Measurements from ENCODE around the gene RGL3.
"Not testable (repeated sequence)": the region's sequence is repeated elsewhere in the genome, so short reads cannot be mapped to it uniquely, and the experiment has no call there.

RGL3 gene

DNA sequence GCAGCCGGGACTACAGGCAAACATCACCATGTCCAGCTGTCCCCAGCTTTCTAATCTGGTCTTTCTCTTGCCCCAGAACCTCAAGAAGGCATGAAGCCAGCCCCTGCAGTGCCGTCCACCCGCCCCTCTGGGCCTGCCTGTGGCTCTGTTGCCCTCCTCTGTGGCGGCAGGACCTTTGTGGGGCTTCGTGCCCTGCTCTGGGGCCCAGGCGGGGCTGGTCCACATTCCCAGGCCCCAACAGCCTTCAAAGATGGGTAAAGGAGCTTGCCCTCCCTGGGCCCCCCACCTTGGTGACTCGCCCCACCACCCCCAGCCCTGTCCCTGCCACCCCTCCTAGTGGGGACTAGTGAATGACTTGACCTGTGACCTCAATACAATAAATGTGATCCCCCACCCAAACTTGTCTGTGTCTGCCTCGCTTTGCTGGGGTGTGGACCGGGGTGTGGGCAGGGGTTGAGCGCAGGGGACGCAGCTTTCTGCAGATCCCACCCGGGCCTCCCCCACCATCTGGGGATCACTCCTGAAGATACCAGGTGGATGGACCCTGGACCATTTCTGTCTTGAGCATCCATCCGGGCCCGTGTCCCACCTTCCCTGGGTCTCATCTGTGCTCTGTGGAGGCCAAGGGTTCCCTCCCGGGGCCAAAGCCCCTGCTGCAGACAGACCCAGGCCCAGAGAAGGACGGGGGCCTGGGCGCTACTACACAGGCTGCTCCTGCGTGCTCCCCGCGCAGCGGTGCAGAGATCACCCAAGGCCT is 31.6 kb upstream of the RGL3 start:
- DNase-seq (ENCODE audit: extremely low read depth in 1 of 2, low read depth in 1 of 2), result no peak

DNA sequence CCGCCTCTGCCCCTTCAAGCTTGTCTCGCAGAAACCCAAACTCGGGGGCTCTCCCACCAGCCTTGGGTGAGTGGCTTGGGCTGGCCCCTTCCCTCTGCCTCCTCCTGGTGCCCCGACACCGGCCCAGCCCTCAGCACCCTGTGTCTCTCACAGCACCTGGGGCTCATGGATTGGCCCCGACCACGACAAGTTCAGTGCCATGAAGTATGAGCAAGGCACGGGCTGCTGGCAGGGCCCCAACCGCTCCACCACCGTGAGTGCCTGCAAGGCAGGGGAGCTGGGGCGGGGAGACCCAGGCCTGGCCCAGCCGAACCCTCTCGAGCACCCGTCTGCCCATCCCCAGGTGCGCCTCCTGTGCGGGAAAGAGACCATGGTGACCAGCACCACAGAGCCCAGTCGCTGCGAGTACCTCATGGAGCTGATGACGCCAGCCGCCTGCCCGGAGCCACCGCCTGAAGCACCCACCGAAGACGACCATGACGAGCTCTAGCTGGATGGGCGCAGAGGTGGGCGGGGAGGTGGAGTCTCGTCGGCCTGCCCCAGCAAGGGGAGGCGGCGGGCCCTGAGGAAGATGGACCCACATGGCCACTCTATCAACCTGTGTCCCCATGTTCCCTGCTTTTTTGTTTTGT is 29.9 kb upstream of the RGL3 start:
- DNase-seq (ENCODE audit: extremely low read depth in 1 of 2, low read depth in 1 of 2), result no peak

DNA sequence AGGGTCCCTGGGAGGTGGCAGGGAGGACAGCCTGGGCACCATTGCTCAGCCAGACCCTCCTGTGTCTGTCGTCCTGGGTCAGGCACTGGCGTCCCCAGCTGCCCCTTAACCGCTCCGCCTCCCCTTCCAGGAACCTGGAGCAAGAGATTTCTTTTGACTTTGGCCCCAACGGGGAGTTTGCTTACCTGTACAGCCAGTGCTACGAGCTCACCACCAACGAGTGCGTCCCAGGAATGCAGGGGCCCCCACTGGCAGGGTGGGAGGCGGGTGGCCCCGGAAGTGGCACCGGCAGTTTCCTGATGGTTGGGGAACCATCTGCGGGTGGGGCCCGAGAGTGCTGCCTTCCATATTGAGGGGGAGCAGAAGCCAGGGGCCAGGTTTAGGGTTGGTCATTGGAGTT is 29.3 kb upstream of the RGL3 start:
- DNase-seq (ENCODE audit: extremely low read depth in 1 of 2, low read depth in 1 of 2), result no peak

DNA sequence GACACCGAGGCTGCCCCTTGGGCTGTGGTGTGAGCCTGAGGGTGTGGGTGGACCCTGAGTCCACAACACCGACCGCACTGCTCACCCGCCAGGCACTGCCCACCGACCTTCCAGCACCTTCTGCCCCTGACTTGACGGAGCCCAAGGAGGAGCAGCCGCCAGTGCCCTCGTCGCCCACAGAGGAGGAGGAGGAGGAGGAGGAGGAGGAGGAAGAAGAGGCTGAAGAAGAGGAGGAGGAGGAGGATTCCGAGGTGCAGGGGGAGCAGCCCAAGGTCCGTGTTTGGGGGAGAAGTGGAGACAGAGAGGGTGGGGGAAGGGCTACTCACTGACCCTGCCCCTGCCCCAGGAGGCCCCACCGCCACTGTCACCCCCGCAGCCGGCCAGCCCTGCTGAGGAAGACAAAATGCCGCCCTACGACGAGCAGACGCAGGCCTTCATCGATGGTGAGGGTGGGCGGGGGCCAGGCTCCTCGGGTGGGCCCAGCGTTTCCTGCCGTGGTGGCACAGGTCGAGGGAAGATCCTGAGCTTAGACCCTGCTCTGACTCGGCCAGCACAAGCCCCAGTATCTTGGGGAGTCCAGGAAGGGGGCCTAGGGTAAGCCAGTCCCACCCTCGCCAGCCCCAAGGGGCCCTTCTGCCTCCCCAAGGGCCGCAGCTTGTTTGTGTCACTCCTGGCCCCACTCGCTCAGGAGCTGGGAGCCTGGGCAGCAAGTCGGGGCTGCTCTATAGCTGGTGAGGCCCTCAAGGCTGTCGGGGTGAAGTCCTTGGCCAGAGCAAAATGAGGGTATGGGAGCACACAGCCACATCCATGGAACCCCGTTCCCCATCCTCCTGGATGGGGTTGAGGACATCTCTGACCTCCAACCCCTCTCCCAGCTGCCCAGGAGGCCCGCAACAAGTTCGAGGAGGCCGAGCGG is 28.5 kb upstream of the RGL3 start:
- no peak for DNase-seq (ENCODE audit: extremely low read depth in 1 of 2, low read depth in 1 of 2)

DNA sequence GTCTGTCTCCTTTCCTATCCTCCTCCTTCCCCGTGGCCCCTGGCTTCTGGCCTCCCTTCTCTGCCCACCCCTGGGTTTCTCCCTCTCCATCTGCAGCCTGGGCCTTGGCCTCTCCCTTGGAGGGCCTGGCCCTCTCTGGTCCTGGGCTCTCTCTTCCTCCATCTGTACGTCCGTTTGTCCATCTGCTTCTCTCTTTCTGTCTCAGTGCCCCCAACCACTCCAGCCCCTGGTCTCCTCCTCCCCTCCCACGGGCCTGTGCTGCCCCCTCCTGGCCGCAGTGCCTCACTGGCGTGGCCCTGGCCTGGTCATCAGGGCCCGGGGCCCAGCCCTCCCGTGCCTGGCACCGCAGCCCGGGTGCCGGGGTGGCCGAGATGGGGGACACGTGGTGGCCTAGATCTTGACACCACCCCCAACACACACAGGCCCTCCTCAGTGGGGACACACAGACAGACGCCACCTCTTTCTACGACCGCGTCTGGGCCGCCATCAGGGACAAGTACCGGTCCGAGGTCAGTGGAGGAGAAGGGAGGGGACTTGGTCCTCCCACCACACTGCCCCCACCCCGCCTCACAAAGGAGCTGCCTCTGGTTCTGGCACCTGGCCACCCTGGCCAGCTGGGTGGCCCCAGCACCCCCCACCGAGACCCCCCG is 27.7 kb upstream of the RGL3 start:
- DNase-seq (ENCODE audit: extremely low read depth in 1 of 2, low read depth in 1 of 2), result no peak

DNA sequence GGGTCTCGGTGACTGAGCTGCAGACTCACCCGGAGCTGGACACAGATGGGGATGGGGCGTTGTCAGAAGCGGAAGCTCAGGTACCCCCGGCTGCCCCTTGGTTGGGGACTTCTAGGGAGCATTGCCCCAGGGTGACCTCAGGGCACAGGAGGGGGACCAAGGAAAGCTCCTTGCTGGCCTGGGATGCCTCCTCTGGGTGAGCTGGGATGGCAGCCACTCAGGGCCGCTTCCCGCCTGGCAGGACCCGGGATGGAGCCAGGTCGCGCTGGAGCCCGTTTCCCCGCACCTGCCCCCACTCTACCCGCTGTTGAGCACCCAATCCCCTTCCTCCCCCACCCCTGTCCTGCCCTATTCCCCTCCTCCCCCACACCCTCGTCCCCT is 27.1 kb upstream of the RGL3 start:
- DNase-seq (ENCODE audit: extremely low read depth in 1 of 2, low read depth in 1 of 2), result no peak

DNA sequence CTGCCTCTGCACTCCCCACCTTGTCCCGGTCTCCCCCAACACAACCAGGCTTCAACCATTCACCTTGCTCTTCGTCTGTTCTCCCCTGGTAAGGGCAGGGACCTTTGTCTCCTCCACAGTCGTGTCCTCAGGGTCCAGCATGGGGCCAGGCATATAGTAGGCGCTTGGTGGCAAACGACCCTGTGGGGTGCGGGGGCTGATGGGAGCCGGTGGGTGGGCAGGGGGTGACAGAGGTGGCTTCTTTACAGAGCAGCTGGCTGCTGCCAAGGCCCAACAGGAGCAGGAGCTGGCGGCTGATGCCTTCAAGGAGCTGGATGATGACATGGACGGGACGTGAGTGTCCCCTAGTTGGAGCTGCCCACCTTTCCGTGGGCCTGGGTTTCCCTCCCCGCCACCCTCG is 26.0 kb upstream of the RGL3 start:
- DNase-seq (ENCODE audit: extremely low read depth in 1 of 2, low read depth in 1 of 2), result no peak

DNA sequence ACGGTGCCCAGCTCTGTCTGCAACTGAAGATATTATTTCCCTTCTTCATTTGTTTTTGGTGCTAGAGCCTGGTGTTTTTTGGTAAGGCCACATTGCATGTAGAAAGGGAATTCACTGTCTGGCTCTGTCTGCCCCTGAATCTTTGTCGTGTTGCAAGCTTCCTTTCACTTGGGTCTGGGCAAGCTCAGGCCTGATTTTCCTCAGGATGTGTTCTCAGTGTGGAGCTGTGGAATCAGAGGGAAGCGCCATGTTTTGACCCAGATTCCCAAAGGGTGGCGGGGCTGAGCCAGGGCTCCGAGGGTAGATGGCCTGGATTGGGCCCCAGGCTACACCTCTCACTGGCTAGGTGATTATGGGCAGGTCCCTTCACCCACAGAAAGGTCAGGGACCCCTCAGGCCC is 24.9 kb upstream of the RGL3 start:
- DNase-seq (ENCODE audit: extremely low read depth in 1 of 2, low read depth in 1 of 2), result no peak

DNA sequence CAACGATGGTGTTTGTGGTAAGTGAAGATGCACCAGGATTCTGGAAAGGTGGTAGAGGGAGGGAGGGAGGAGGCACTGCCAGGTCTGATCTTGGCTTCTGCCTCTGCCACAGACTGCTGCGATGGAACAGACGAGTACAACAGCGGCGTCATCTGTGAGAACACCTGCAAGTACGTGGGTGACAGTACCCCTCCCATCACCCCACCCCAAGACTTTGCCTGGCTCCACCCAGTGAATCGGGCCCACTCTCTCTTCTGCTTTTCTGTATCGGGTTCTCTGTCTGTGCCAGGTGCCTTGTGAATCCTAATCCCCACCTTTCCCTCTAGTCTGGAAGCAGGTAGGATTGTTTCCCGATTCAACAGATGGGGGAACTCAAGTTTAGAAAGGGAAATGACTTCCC is 18.8 kb upstream of the RGL3 start:
- DNase-seq (ENCODE audit: extremely low read depth in 1 of 2, low read depth in 1 of 2), result no peak

DNA sequence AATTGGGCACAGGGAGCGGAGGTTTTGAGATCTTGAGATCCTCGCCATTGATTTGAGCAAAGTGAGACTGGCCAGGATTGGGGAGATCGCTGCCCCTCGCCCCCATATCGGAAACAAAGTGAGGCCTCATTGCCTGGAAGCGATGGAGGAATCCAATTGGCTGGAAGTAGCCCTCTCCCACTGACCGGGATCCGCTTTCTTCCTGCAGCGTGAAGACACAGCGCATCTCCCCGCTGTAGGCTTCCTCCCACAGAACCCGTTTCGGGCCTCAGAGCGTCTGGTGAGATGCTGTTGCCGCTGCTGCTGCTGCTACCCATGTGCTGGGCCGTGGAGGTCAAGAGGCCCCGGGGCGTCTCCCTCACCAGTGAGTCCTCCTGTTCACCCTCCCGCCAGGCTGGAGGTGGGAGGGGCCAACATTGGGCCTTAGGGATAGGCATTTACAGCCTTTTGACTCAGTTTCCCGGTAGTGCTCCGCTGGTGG is 16.8 kb upstream of the RGL3 start:
- no peak for DNase-seq (ENCODE audit: extremely low read depth in 1 of 2, low read depth in 1 of 2)

DNA sequence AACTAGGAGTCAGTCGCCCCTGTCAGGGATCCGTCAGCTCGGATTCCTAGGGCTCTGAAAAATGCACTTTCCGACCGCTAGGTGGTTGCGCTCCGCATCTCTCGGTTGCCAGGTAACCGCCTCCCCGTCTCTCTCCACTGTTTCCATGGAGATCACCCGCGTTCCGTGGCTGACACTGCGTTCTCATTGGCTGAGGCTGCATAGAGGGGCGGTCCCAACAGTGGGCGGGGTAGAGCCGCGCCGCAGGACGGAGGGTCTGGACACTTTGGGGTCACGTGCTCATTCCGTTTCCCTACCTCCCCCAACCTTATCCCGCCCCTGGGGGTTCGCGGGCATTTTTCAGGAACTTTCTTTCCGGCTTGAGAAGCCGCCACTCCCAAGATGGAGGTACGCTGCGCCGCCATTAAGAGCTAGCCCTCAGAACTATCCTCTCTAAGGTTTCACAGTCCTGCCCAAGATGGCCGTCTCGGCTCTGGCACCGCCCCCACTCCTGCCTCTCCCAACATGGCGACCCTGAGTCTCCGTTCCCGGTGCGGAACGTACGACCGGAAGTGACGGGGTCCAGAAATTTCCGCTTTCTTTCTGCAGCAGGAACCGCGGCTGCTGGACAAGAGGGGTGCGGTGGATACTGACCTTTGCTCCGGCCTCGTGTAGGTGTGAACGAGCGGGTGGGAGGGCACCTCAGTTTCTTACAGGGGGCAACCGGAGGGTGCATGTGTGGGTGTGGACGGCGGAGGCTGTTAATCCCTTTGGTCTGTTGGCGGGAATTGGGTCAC is 16.1 kb upstream of the RGL3 start, which contains the start of the genes ODAD3 and PRKCSH:
Gene ODAD3 (minus strand): TSS at position 65 of the 776 bp plus-strand sequence. CDS start 105 bp downstream, outside the sequence.
Gene PRKCSH (plus strand): TSS at position 579 of the 776 bp plus-strand sequence. CDS start 483 bp downstream, outside the sequence.
- DNase-seq (ENCODE audit: extremely low read depth in 1 of 2, low read depth in 1 of 2), result peak; percentile 96 to 100

DNA sequence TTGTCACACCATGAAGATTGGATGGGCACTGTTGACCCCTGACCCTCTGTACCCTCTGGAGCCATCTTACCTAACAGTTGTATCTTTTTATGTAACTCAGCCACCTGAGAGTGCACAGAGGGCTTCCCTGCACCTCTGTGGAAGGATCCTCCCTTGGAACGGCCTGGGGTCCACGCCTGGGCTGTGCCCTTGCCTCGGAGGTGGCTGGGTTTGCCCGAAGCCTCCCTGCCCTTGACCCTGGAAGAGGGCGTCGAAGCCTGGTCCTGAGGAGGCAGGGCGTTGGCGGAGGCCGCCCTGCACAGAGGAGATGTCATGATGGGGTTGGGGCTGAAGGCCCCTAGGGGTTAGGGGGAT is 15.6 kb upstream of the RGL3 start:
- no peak for DNase-seq (ENCODE audit: extremely low read depth in 1 of 2, low read depth in 1 of 2)

DNA sequence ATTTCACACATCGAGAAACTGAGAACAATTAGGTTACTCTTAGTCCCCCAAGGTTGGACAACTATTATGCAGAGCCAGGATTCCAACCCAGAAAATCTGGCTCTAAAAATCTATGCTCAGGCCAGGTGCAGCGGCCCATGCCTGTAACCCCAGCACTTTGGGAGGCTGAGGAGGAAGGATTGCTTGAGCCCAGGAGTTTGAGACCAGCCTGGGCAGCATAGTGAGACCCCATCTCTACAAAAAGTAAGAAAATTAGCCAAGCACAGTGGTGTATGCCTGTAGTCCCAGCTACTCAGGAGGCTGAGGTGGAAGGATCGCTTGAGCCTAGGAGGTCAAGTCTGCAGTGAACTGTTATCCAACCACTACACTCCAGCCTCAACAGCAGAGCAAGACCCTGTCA is 14.4 kb upstream of the RGL3 start:
- not testable (repeated sequence) for DNase-seq (ENCODE audit: extremely low read depth in 1 of 2, low read depth in 1 of 2)

DNA sequence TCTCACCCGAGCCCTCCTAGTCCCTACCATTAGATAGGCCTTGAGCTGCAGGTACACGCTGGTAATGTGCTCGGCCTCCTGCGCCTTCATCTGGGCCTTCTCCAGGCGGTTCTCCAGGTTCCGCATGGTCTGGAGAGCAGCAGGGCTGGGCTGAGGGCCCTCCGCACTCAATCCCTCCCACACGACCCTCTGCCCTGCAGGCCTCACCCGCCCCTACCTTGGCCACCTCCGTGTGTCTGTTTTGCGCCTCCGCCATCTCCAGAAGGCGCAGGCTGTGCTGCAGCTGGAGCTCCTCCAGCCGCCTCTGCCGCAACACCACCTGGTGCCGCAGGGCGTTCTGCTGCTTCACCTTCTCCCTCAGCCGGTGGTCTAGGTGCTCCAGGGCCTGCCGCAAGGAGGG is 7.5 kb upstream of the RGL3 start:
- no peak for DNase-seq (ENCODE audit: extremely low read depth in 1 of 2, low read depth in 1 of 2)

DNA sequence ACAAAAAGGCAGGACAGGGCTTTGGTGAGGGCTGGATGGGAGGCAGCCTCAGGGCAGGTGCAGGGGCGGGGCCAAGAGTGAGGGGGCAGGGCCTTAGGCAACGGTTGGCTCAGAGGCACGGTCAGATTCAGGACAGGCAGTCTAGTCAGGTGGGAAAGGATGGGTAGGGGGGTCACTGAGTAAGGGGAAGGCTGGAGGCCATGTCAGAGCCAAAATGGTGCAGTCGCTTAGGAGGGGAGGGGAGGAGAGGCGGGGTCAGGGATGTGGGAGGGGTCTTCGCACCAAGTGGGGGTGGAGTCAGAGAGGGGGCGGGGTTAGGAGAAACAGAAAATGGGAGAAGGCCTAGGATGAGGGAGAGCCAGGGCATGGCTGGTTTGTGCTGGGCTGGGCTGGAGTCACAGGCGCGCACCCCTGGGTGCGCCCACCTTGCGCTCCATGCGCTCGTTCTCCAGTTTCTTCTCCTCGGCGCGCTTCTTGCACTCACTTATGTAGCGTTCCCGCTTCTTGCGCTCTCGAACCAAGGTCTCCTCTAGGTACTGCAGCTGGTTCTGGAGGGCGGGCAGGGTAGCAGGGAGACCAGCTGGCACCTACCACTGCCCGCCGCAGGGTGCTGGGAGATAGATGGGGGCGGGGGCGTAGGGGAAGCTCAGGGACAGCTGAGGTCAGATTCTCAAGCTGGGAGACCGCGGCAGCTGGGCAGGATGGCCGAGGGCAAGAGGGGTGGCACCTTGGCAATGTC is 6.8 kb upstream of the RGL3 start:
- DNase-seq (ENCODE audit: extremely low read depth in 1 of 2, low read depth in 1 of 2), result no peak

DNA sequence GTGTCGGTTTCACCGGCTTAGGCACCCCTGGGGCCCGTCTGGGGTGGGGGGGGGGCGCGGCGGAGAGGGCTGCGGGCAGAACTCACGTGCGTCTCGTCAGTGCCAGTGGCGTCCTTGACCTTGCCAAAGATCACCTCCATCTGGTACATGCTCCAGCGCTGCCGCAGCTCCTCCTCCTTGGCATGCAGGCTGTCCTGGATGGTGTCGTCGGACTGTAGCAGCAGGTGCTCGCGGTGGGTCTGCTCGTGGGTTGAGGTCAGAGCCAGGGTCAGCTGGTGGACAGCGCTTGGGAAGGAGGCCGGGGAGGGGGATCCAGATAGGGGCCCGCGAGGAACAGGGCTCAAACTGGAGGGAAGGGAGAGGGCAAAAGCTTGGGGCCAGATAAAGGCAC is 4.7 kb upstream of the RGL3 start:
- no peak for DNase-seq (ENCODE audit: extremely low read depth in 1 of 2, low read depth in 1 of 2)

DNA sequence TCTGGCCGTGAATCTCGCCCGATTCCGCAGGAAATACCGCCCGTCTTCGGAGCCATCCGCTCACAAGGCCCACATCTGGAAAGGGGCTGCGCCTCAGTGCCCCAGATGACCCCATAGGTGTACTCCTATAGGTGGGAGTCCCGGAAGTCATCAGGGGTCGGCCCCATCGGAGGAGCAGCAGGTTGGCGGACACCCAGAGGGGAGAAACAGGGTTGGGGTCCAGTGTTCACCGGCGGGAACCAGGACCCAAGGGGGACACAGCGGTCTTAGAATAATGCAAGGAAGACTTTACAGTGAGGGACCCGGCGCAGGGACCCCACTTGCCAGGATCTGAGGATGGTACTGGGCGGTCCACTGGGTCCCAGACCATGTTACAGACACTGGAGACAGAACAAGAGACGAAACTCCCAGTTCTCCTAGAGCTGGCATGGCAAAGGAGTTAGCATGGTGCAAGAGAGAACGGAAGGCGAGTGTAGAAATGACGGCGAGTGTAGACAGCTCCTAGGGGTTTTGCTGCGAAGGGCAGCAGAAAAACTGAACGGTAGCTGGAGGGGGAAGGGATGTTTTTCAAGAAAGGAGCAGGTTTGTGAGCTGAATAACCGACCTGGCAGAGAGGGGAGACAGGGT is 4.2 kb upstream of the RGL3 start:
- no peak for DNase-seq (ENCODE audit: extremely low read depth in 1 of 2, low read depth in 1 of 2)

DNA sequence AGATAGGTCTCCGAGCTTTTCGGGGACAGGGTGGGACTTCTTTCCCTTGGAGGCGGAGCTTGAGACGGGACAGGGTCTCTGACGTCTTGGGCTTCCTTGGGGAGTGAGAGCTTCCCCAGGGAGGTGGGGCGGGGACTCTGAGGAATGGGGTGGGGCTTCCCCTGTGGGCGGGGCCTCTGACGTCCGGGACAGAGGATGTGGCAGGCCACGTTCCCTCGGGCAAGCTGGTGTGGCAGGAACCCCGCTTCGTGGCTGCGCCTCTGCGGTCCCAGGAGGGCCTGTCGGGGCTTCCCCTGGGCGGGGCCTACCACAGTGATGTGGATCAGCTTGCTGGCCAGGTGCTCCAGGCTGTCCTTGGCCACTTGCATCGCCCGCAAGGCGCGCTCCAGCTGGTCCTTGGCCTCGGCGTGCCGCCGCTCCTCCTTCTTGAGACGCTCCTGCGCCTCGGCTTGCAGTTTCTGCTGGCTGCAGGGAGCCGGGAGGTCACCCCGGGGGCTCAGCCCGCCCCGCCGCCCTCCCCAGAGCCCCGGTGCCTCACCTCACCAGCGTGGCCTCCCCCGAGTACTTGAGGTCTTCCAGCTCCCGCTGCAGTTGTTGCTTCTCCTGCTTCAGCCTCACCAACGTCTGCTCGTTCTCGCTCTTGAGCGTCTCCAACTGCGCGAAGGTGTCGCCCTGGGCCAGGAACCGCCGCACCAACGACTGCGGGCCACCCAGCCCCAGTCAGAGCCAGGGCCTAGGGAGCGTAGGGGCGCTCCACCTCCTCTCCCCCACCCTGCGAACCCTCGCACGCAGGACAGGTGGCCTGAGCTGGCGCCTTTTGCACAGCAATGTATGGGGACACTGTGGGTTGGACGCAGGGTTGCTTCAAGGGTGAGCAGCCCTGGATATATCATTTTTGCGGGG is 3.3 kb upstream of the RGL3 start:
- DNase-seq (ENCODE audit: extremely low read depth in 1 of 2, low read depth in 1 of 2), result peak; percentile 49 to 74

All from stimulated activated CD8-positive, alpha-beta memory T cell treated with anti-CD3 and anti-CD28 coated beads, Interleukin-7, amount 100 ng/mL, for 48 hours (primary cell).